ENCODE data around the gene FUT8. TPM values are rescaled to one million over a fixed set of nuclear protein-coding genes. Genes with fewer than 3 reads are reported as not detected.

FUT8 gene
- total RNA-seq, 1 donor from 2014 or later, result 44.3 TPM

DNA sequence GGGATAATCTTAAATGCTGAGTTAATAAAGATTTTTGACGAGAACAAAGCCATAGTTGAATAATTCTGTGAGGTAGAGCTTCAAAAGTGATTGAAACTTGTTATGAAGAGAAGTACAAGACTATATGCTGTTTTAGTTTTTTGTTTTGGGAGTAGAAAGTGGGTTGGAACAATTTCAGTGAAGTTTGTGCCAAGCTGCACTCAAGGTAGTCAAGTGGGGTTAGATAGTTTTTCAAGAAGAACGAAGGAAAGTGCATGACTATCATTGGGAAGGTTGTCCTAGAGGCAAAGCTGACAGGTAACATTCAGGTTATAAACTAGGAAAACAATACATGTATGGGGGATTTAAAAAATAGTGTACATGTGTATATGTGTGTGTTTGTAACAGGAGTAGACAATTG is 16.2 kb downstream of the FUT8 start:
- Histone ChIP-seq H3K4me3 (ENCODE audit: low read depth, low read length) (no peak overlapping the region), H3K36me3 (ENCODE audit: control insufficient read depth, insufficient read depth, low read length) (no peaks in the 10 kb centered on the region)
- no peak for DNase-seq (ENCODE audit: low read depth)

DNA sequence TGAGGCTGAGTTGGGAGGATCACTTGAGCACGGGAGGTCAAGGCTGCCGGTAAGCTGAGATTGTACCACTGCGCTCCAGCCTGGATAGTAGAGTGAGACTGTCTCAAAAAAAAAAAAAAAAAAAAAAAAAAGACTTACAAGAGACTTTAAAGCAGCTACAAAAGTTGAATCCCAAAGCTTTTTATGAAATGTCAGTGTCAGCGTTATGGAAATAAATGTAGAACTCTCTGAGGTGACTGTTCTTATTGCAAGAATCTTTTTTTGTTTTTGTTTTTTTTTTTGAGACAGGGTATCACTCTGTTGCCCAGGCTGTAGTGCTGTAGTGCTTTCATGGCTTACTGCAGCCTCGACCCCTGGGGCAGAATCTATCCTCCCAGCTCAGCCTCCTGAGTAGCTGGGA is 17.2 kb downstream of the FUT8 start:
- H3K27me3 ChIP-seq (ENCODE audit: control insufficient read depth, insufficient read depth, low read length), result no peaks in the 10 kb centered on the region
- DNase-seq (ENCODE audit: low read depth), result no peak
- H3K4me3 ChIP-seq (ENCODE audit: low read depth, low read length), result no peak overlapping the region
- TF ChIP-seq, protein P1, sequence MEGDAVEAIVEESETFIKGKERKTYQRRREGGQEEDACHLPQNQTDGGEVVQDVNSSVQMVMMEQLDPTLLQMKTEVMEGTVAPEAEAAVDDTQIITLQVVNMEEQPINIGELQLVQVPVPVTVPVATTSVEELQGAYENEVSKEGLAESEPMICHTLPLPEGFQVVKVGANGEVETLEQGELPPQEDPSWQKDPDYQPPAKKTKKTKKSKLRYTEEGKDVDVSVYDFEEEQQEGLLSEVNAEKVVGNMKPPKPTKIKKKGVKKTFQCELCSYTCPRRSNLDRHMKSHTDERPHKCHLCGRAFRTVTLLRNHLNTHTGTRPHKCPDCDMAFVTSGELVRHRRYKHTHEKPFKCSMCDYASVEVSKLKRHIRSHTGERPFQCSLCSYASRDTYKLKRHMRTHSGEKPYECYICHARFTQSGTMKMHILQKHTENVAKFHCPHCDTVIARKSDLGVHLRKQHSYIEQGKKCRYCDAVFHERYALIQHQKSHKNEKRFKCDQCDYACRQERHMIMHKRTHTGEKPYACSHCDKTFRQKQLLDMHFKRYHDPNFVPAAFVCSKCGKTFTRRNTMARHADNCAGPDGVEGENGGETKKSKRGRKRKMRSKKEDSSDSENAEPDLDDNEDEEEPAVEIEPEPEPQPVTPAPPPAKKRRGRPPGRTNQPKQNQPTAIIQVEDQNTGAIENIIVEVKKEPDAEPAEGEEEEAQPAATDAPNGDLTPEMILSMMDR (IDR thresholded peaks at IDR 0.05; ENCODE audit: insufficient read depth, low read length, poor library complexity, severe bottlenecking), result no peak
- H3K36me3 ChIP-seq (ENCODE audit: control insufficient read depth, insufficient read depth, low read length), result no peaks in the 10 kb centered on the region

More for the DNA sequence above, 16.2 kb downstream of the FUT8 start:
- TF ChIP-seq, protein P1 (IDR thresholded peaks at IDR 0.05; ENCODE audit: insufficient read depth, low read length, poor library complexity, severe bottlenecking), result no peak
- H3K27me3 ChIP-seq (ENCODE audit: control insufficient read depth, insufficient read depth, low read length), result no peaks in the 10 kb centered on the region

DNA sequence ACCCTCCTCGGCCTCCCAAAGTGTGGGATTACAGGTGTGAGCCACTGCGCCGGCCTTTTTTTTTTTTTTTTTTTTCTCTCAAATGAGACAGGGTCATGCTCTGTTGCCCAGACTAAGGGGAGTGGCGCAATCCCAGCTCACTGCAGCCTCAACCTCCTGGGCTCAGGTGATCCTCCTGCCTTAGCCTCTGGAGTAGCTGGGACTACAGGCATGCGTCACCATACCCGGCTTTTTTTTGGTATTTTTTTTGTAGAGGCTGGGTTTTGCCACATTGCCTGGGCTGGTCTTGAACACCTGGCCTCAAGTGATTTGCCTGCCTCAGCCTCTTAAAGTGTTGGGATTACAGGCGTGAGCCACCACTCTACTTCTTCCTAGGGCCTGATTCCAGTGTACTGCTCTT is 18.7 kb downstream of the FUT8 start:
- no peak for DNase-seq (ENCODE audit: low read depth)
- no peaks in the 10 kb centered on the region for H3K36me3 ChIP-seq (ENCODE audit: control insufficient read depth, insufficient read depth, low read length)
- TF ChIP-seq, protein P1 (IDR thresholded peaks at IDR 0.05; ENCODE audit: insufficient read depth, low read length, poor library complexity, severe bottlenecking), result no peak
- H3K27me3 ChIP-seq (ENCODE audit: control insufficient read depth, insufficient read depth, low read length), result no peaks in the 10 kb centered on the region
- no peak overlapping the region for H3K4me3 ChIP-seq (ENCODE audit: low read depth, low read length)

DNA sequence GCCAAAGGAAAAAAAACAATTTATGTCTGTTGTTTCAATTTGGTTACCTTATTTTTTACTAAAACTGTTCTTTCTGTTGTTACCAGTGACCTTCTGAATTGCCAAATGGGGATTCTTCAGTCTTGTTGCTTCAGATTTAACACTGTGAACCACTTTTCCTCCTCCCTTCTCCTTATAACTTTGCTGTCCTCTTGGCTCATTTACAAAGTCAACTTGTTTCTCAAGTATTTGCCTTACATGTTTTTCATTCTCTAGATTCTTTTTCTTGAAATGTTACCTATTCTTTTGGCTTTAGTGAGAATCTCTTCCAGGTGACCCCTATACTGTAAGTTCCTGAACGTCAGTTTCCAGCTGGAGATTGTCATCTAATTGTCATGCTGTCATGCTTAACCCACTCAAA is 19.4 kb downstream of the FUT8 start:
- no peak for DNase-seq (ENCODE audit: low read depth)
- Histone ChIP-seq H3K36me3 (ENCODE audit: control insufficient read depth, insufficient read depth, low read length) (no peaks in the 10 kb centered on the region), H3K27me3 (ENCODE audit: control insufficient read depth, insufficient read depth, low read length) (no peaks in the 10 kb centered on the region), H3K4me3 (ENCODE audit: low read depth, low read length) (no peak overlapping the region)
- TF ChIP-seq, protein P1 (IDR thresholded peaks at IDR 0.05; ENCODE audit: insufficient read depth, low read length, poor library complexity, severe bottlenecking), result no peak

DNA sequence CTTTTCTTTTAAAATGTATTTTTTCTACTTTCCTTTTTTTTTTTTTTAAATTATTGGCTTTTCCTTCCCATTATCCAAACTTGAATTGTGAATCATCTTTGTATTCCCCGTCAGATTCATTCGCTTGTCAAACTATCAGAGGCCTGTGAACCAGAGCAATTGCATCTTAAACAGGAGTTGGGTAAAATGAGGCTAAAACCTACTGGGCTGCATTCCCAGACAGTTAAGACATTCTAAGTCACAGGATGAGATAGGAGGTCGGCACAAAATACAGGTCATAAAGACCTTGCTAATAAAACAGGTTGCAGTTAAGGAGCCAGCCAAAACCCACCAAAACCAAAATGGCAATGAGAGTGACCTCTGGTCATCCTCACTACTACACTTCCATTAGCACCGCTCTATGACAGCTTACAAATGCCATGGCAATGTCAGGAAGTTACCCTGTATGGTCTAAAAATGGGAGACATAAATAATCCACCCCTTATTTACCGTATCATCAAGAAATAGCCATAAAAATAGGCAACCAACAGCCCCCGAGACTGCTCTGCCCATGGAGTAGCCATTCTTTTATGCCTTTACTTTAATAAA is 19.9 kb downstream of the FUT8 start:
- no peak for DNase-seq (ENCODE audit: low read depth)
- TF ChIP-seq, protein P1 (IDR thresholded peaks at IDR 0.05; ENCODE audit: insufficient read depth, low read length, poor library complexity, severe bottlenecking), result no peak
- no peak overlapping the region for H3K4me3 ChIP-seq (ENCODE audit: low read depth, low read length)
- H3K36me3 ChIP-seq (ENCODE audit: control insufficient read depth, insufficient read depth, low read length), result no peaks in the 10 kb centered on the region
- H3K27me3 ChIP-seq (ENCODE audit: control insufficient read depth, insufficient read depth, low read length), result no peaks in the 10 kb centered on the region

DNA sequence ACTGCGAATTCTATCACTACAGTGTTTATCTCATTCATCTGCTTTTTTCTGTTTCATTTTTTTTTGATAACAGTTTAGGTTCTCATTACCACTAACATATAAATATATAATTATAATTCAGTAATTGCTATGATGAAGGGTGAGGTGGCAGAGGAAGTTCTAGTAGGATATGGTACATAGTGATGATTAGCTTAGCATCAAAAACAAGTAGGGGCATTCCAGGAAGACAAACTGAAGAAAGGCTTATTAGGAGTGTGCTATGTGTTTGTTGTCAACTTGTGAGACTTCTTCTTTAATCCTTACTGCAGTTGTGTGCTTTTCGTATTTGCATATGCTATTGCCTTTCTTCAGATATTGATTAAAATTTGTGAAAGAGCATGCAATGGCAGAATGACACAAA is 20.6 kb downstream of the FUT8 start:
- no peaks in the 10 kb centered on the region for H3K27me3 ChIP-seq (ENCODE audit: control insufficient read depth, insufficient read depth, low read length)
- H3K36me3 ChIP-seq (ENCODE audit: control insufficient read depth, insufficient read depth, low read length), result no peaks in the 10 kb centered on the region
- TF ChIP-seq, protein P1 (IDR thresholded peaks at IDR 0.05; ENCODE audit: insufficient read depth, low read length, poor library complexity, severe bottlenecking), result no peak
- no peak overlapping the region for H3K4me3 ChIP-seq (ENCODE audit: low read depth, low read length)
- no peak for DNase-seq (ENCODE audit: low read depth)
